K562 (cell line): ENCODE measurements around the gene CCDC69. TPM values are rescaled to one million over a fixed set of nuclear protein-coding genes. Genes with fewer than 3 reads are reported as not detected.

Source experiments
- ATF7 ChIP-seq: fragments of 450-650 bp; IDR thresholded peaks from 2 replicates; pipeline ENCODE4 v1.7.1; 2014; ENCODE audit warnings: mild to moderate bottlenecking, moderate library complexity
- BRD4 ChIP-seq: fragments of 200-600 bp; sonication (generic); IDR thresholded peaks from 2 replicates; pipeline ENCODE4 v1.6.1; 2017; ENCODE audit warnings: inconsistent platforms
- ETS2 ChIP-seq: IDR thresholded peaks from 2 replicates; pipeline ENCODE4 v1.6.1; 2016; ENCODE audit warnings: borderline replicate concordance, missing genetic modification characterization, mild to moderate bottlenecking, moderate library complexity, missing compliant biosample characterization; ENCODE audit not compliant: poor library complexity, severe bottlenecking
- NBN ChIP-seq: fragments of 450-650 bp; IDR thresholded peaks from 2 replicates; pipeline ENCODE4 v1.6.1; 2016; ENCODE audit warnings: low read depth, mild to moderate bottlenecking
- RBM17 ChIP-seq: fragments of 200-400 bp; formaldehyde crosslinking; IDR thresholded peaks from 2 replicates; pipeline ENCODE4 v1.6.1; 2017; ENCODE audit warnings: low read depth, mild to moderate bottlenecking, low read length, borderline replicate concordance
- ZNF143 ChIP-seq: sonication (generic); formaldehyde crosslinking; IDR thresholded peaks from 2 replicates; pipeline ENCODE4 v1.9.0; 2022; ENCODE audit warnings: mild to moderate bottlenecking, missing genetic modification reagents
- ZNF407 ChIP-seq: fragments of 450-650 bp; IDR thresholded peaks from 2 replicates; pipeline ENCODE4 v1.6.1; 2016; ENCODE audit warnings: low read depth
- polyA plus RNA-seq, 8 experiments: library from polyadenylated mRNA; depleted of rRNA in 4 of 8; stranded (reverse) in 5 of 8; unstranded in 3 of 8; fragments of >200 nt; fragmentation: Nextera tagmentation in 2 of 8; fragmentation: Illumina TruSeq in 1 of 8; extraction: Ambion mirVana in 2 of 8; extraction: Trizol in 1 of 8; gene quantifications; 2 replicates each; pipeline versions ENCODE4 v1.2.1 to v1.2.3, GENCODE V29; 2011 to 2014; ENCODE audit warnings: inconsistent platforms in 1 of 8, missing spikeins in 1 of 8
- total RNA-seq, 7 experiments: library from RNA; depleted of rRNA in 6 of 7; stranded (reverse); fragments of >200 nt in 6 of 7; fragmentation: Illumina TruSeq in 2 of 7; extraction: Trizol in 2 of 7; gene quantifications; 2 replicates each; pipeline versions ENCODE4 v1.2.1 to v1.2.3, GENCODE V29; 2011 to 2021; ENCODE audit warnings: low replicate concordance in 1 of 7
- TF ChIP-seq, protein P1 (sequence below), 3 experiments: fragments of 200-800 bp in 1 of 3; sonication (Bioruptor generic) in 1 of 3; sonication (generic) in 1 of 3; formaldehyde crosslinking in 1 of 3; IDR thresholded peaks; 2 replicates each; pipeline versions ENCODE4 v1.6.1 to v1.8.0; 2016 to 2022; ENCODE audit warnings: mild to moderate bottlenecking in 2 of 3, missing compliant biosample characterization in 2 of 3, missing genetic modification characterization in 2 of 3, missing genetic modification reagents in 1 of 3

Gene CCDC69
- total and polyA plus RNA-seq, 9 of the 15 experiments (the other 6 are each of a cell fraction or from before 2014, with no cell fraction given) = 0.65 to 12.2 (median 7.6) TPM

GRCh38 chr5:151171529-151171928 is 52.4 kb downstream of the CCDC69 start (continued):
- TF ChIP-seq ZNF407 (no peak), RBM17 (no peak), ATF7 (no peak), NBN (no peak), ZNF143 (CRISPR knock-in tag) (no peak), ETS2 (tag) (no peak), BRD4 (no peak)
- TF ChIP-seq, protein P1, sequence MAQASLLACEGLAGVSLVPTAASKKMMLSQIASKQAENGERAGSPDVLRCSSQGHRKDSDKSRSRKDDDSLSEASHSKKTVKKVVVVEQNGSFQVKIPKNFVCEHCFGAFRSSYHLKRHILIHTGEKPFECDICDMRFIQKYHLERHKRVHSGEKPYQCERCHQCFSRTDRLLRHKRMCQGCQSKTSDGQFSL (CRISPR knock-in tag; IDR thresholded peaks at IDR 0.05) = no peak
- TF ChIP-seq, protein P1 (tag; IDR thresholded peaks at IDR 0.05) = no peak
